Glutamatergic neuron (in vitro differentiated cells): Measurements from ENCODE around the gene TMPRSS12. TPM values are rescaled to one million over a fixed set of nuclear protein-coding genes. Genes with fewer than 3 reads are reported as not detected.

Source experiments
- DNase-seq: peaks from one replicate; pipeline ENCODE4 v3.0.0; 2022
- H3K27ac Mint-ChIP-seq: one replicate; pipeline ENCODE4 v1.8.0; 2020; ENCODE audit warnings: mild to moderate bottlenecking, mixed read lengths, inconsistent platforms; ENCODE audit not compliant: unreplicated experiment
- H3K27me3 Mint-ChIP-seq: one replicate; pipeline ENCODE4 v1.8.0; 2020; ENCODE audit warnings: mild to moderate bottlenecking, moderate library complexity, mixed read lengths, inconsistent platforms; ENCODE audit not compliant: unreplicated experiment
- H3K36me3 Mint-ChIP-seq: one replicate; pipeline ENCODE4 v1.8.0; 2020; ENCODE audit warnings: mild to moderate bottlenecking, mixed read lengths, inconsistent platforms; ENCODE audit not compliant: unreplicated experiment
- H3K4me1 Mint-ChIP-seq: one replicate; pipeline ENCODE4 v1.8.0; 2020; ENCODE audit warnings: mild to moderate bottlenecking, low read depth, mixed read lengths, inconsistent platforms; ENCODE audit not compliant: unreplicated experiment
- H3K4me3 Mint-ChIP-seq: one replicate; pipeline ENCODE4 v1.8.0; 2020; ENCODE audit warnings: mild to moderate bottlenecking, mixed read lengths, inconsistent platforms; ENCODE audit not compliant: unreplicated experiment
- H3K9me3 Mint-ChIP-seq: one replicate; pipeline ENCODE4 v1.8.0; 2020; ENCODE audit warnings: mild to moderate bottlenecking, moderate library complexity, mixed read lengths, inconsistent platforms; ENCODE audit not compliant: unreplicated experiment
- total RNA-seq: library from RNA; stranded (reverse); fragmentation: NEBNext Ultra II Directional; extraction: Animal tissue kit (Norgen Biotek cat#: 25700); gene quantifications from one replicate; pipeline ENCODE4 v1.2.1, GENCODE V29; 2021; ENCODE audit not compliant: unreplicated experiment
- TF ChIP-seq, protein P1 (sequence below): fragments of 200-600 bp; sonication (generic); IDR thresholded peaks from one replicate; pipeline ENCODE4 v1.5.0; 2021; ENCODE audit not compliant: partially characterized antibody, unreplicated experiment

The TMPRSS12 gene
- total RNA-seq, 1 donor from 2014 or later: not detected

DNA sequence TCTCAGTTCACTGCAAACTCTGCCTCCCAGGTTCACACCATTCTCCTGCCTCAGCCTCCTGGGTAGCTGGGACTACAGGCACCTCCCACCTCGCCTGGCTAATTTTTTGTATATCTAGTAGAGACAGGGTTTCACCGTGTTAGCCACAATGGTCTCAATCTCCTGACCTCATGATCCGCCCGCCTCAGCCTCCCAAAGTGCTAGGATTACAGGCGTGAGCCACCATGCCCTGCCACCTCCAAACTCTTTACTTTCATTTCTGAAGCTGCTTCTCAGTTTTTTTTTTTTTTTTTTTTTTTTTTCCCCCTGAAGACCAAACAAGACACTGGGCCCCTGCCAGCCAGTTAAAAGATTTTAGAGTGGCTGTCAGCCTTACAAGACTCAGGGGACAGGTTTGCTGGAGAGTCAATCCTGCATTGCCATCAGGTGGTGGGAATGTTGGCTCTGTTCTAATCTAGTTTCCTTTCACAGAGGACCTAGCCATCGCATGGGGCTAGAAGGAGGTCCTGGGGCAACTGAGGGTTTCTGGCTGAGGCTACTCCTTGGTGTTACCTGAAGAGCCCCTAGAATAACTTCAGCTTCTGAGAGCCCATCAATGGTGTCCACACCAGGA, 72.3 kb downstream of the TMPRSS12 start:
- Mint-ChIP-seq H3K4me3 (no peak overlapping the region), H3K9me3 (peaks cover 7% of the 10 kb centered on the region), H3K27me3 (no peaks in the 10 kb centered on the region), H3K36me3 (peaks cover 49% of the 10 kb centered on the region), H3K27ac (no peak overlapping the region), H3K4me1 (no peaks in the 10 kb centered on the region)
- no peak for DNase-seq
- TF ChIP-seq, protein P1, sequence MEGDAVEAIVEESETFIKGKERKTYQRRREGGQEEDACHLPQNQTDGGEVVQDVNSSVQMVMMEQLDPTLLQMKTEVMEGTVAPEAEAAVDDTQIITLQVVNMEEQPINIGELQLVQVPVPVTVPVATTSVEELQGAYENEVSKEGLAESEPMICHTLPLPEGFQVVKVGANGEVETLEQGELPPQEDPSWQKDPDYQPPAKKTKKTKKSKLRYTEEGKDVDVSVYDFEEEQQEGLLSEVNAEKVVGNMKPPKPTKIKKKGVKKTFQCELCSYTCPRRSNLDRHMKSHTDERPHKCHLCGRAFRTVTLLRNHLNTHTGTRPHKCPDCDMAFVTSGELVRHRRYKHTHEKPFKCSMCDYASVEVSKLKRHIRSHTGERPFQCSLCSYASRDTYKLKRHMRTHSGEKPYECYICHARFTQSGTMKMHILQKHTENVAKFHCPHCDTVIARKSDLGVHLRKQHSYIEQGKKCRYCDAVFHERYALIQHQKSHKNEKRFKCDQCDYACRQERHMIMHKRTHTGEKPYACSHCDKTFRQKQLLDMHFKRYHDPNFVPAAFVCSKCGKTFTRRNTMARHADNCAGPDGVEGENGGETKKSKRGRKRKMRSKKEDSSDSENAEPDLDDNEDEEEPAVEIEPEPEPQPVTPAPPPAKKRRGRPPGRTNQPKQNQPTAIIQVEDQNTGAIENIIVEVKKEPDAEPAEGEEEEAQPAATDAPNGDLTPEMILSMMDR: no peak

DNA sequence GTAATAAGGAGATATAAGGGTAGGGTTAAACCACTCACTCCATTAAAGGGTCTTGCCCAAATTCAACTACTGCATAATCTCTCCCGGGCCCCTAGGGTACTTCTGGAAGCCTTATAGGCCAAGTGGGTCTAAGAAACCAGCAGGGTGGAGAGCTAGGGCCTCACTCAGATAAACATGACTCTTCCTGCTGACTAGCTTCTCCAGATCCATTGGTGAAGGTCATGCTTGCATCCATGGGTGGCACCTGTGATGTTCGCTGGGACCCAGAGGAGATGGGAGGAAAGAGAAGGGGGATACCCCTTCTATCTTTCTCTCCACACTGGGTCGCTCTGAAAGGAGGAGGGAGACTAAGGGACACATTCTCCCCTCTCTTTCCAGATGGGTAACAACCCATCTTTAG, 73.6 kb downstream of the TMPRSS12 start:
- Mint-ChIP-seq H3K4me1 (no peaks in the 10 kb centered on the region), H3K36me3 (peaks cover 44% of the 10 kb centered on the region), H3K27ac (no peak overlapping the region), H3K27me3 (no peaks in the 10 kb centered on the region), H3K4me3 (no peak overlapping the region), H3K9me3 (peaks cover 7% of the 10 kb centered on the region)
- TF ChIP-seq, protein P1: no peak
- no peak for DNase-seq

DNA sequence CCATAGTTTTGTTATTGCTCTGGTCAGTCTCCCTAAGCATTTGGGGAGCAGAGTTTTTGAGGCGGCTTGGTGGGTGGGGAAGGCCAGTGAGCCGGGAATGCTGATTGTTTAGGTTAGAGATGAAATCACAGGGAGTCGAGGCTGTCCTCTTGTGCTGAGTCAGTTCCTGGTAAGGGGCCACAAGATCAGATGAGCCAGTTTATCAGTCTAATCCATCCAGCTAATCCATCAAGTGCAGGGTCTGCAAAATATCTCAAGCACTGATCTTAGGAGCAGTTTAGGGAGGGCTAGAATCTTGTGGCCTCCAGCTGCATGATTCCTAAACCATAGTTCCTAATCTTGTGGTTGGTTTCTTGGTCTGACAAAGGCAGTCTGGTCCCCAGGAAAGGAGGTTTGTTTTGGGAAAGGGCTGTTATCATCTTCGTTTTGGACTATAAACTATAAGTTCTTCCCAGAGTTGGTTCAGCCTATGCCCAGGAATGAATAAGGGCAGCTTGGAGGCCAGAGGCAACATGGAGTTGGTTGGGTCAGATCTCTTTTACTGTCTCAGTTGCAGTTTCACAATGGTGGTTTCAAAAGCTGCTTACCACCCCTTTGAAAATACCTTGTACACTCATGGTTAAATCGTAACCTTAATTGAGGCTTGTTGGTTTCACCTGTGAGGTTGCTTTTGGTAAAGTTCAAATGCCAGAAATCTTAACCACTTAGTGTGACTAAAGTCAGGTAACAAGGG, 76.0 kb downstream of the TMPRSS12 start:
- peaks cover 26% of the 10 kb centered on the region for H3K36me3 Mint-ChIP-seq
- H3K4me3 Mint-ChIP-seq: no peak overlapping the region
- no peaks in the 10 kb centered on the region for H3K27me3 Mint-ChIP-seq
- TF ChIP-seq, protein P1: no peak
- peaks cover 2% of the 10 kb centered on the region for H3K9me3 Mint-ChIP-seq
- no peak overlapping the region for H3K27ac Mint-ChIP-seq
- peaks cover 1% of the 10 kb centered on the region for H3K4me1 Mint-ChIP-seq
- DNase-seq: no peak

DNA sequence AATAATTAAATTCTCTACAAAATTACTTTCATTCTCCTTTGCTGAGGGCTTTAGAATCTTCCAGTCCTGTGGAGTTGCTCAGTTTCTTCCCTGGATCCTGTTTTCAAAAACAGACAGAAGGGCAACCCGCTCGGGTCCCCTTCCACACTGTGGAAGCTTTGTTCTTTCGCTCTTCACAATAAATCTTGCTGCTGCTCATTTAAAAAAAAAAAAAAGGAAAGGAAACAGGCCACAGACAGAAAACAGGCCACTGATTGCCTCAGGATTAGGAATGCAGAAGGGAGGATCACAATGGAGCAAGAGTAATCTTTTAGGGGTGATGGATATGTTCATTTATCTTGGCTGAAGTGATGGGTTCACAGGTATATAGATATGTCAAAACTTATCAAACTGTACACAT, 80.1 kb downstream of the TMPRSS12 start:
- Mint-ChIP-seq H3K27me3 (peaks cover 2% of the 10 kb centered on the region), H3K27ac (no peak overlapping the region), H3K9me3 (peaks cover 1% of the 10 kb centered on the region), H3K4me1 (peaks cover 15% of the 10 kb centered on the region), H3K4me3 (no peak overlapping the region), H3K36me3 (peaks cover 6% of the 10 kb centered on the region)
- TF ChIP-seq, protein P1: no peak
- DNase-seq: no peak
